Activated naive CD8-positive, alpha-beta T cell treated with anti-CD3 and anti-CD28 coated beads, Interleukin-2, amount 10 ng/mL, durations not matched to agents 7 days and 5 days (primary cell): ENCODE measurements around the gene PRKAR2B. TPM values are rescaled to one million over a fixed set of nuclear protein-coding genes. Genes with fewer than 3 reads are reported as not detected.
A peak's percentile ranks its signal among the peaks of the same experiment; 100 is the strongest.
"Not testable (repeated sequence)": the region's sequence is repeated elsewhere in the genome, so short reads cannot be mapped to it uniquely, and the experiment has no call there.

Experiments used
- ATAC-seq: fragments of 150-1000 bp; cut with Tn5 transposase; one replicate; pipeline ENCODE4 v1.10.0; 2021; ENCODE audit warnings: low read depth, moderate library complexity
- POLR2A ChIA-PET: fragments of 350-600 bp; sonication (Branson Sonifier 250); formaldehyde crosslinking; loops from one replicate; lab custom pipeline; 2021; ENCODE audit warnings: antibody characterized with exemption; lab: Charles Lee
- DNase-seq: peaks from one replicate; pipeline ENCODE4 v3.0.0; 2021
- H3K27ac Mint-ChIP-seq: one replicate; pipeline ENCODE4 v1.8.0; 2022; ENCODE audit warnings: mild to moderate bottlenecking, mixed read lengths
- H3K27me3 Mint-ChIP-seq: one replicate; pipeline ENCODE4 v1.8.0; 2022; ENCODE audit warnings: mild to moderate bottlenecking, moderate library complexity, mixed read lengths
- H3K36me3 Mint-ChIP-seq: one replicate; pipeline ENCODE4 v1.8.0; 2021; ENCODE audit warnings: mild to moderate bottlenecking, mixed read lengths
- H3K4me1 Mint-ChIP-seq: one replicate; pipeline ENCODE4 v1.8.0; 2021; ENCODE audit warnings: mixed read lengths
- H3K4me3 Mint-ChIP-seq: one replicate; pipeline ENCODE4 v1.8.0; 2022; ENCODE audit warnings: mild to moderate bottlenecking, moderate library complexity, mixed read lengths
- H3K9me3 Mint-ChIP-seq: one replicate; pipeline ENCODE4 v1.8.0; 2021; ENCODE audit warnings: mixed read lengths
- total RNA-seq, 2 experiments: library from RNA; stranded (reverse); gene quantifications; one replicate each; pipeline ENCODE4 v1.2.3, GENCODE V29; 2021

The PRKAR2B gene
- total RNA-seq, 2 experiments from 2014 or later: 1.4 to 1.6 TPM

DNA sequence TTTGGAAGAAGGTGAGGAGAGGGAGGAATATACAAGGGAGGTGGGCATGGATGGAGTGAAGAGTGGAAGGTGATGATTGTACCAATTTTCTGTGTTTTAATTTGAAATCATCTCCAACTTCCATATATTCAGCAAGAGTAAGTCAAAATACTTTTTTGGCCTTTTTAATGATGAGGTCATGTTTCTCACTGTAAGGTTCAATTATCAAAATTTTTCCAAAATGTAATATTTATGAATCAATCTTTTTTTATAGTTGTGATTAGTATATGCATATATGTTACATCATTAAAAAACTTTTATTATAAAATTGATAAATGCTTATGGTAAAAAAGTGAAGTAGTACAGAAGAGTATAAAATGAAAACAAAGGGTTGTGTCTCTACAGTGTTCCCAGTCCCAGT lies 40.7 kb downstream of the PRKAR2B start:
- ATAC-seq: no peak
- Mint-ChIP-seq H3K27me3 (peaks cover 5% of the 10 kb centered on the region), H3K4me3 (no peak overlapping the region), H3K9me3 (no peaks in the 10 kb centered on the region), H3K4me1 (peaks cover 2% of the 10 kb centered on the region), H3K36me3 (no peaks in the 10 kb centered on the region), H3K27ac (no peak overlapping the region)
- no peak for DNase-seq
- POLR2A ChIA-PET: no interaction called here

DNA sequence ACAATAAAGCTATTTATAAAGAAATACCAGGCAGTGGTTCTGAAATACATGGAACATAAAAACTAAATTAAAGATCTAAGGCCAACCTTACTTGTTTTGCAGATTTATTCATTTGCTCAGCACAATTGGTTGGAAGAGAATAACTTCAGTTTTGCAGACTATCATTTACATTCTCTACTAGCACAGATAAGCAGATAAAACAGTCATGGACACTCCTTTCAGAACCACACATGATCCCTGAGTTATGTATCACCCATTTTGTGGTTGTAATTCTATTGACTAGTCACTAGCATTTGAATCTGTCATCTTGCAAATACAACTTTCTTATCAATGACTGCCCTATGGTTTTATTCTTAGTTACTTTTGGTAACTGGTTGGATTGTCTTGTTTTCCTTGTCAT lies 45.1 kb downstream of the PRKAR2B start:
- DNase-seq (no peak), ATAC-seq (no peak)
- Mint-ChIP-seq H3K27me3 (peaks cover 5% of the 10 kb centered on the region), H3K4me1 (peaks cover 2% of the 10 kb centered on the region), H3K4me3 (no peak overlapping the region), H3K9me3 (no peaks in the 10 kb centered on the region), H3K27ac (no peak overlapping the region), H3K36me3 (no peaks in the 10 kb centered on the region)
- POLR2A ChIA-PET: no interaction called here

DNA sequence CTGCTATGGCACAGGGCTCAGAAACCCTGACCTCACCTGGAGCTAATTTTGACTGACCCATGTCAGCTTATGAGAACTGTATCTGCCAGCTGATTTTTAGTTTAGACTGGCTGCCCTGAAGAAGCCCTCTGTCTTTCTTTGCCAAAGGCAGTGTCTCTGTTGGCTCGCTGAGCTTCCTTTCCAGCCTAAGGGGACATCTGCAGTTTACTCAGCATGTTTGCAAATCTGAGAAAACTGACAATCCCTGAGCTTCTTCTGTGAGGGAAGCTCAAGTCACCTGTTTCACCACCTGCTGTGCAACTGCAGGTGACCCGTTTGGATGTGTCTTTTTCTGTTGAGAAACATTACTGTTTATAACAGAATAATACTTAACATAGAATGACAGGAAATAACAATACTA lies 46.0 kb downstream of the PRKAR2B start:
- H3K27ac Mint-ChIP-seq: no peak overlapping the region
- POLR2A ChIA-PET: no interaction called here
- H3K9me3 Mint-ChIP-seq: no peaks in the 10 kb centered on the region
- H3K4me3 Mint-ChIP-seq: no peak overlapping the region
- H3K36me3 Mint-ChIP-seq: no peaks in the 10 kb centered on the region
- DNase-seq: no peak
- ATAC-seq: no peak
- H3K4me1 Mint-ChIP-seq: peaks cover 2% of the 10 kb centered on the region
- H3K27me3 Mint-ChIP-seq: peaks cover 6% of the 10 kb centered on the region

DNA sequence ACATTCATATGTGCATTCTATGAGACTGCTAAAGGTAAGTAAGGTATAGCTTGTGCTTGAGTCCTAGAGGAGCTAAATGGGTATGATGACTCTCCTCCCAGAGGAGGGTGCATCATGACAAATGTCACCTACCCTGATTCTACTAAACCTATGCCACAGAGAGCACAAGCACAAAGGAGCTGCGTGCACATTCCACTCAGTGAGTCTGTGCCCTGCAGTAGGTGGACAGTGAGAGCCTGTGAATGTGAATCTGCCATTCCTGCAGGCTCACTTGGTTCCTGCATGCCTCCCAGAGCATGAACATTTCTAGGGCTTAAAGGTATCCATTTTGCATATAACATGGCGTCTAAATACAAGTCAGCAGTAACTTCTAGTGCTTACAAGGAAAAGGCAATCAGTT lies 46.8 kb downstream of the PRKAR2B start:
- peaks cover 10% of the 10 kb centered on the region for H3K27me3 Mint-ChIP-seq
- no peak overlapping the region for H3K4me3 Mint-ChIP-seq
- peaks cover 2% of the 10 kb centered on the region for H3K4me1 Mint-ChIP-seq
- ATAC-seq (no peak), DNase-seq (no peak)
- no peaks in the 10 kb centered on the region for H3K9me3 Mint-ChIP-seq
- POLR2A ChIA-PET: no interaction called here
- no peaks in the 10 kb centered on the region for H3K36me3 Mint-ChIP-seq
- H3K27ac Mint-ChIP-seq: no peak overlapping the region

DNA sequence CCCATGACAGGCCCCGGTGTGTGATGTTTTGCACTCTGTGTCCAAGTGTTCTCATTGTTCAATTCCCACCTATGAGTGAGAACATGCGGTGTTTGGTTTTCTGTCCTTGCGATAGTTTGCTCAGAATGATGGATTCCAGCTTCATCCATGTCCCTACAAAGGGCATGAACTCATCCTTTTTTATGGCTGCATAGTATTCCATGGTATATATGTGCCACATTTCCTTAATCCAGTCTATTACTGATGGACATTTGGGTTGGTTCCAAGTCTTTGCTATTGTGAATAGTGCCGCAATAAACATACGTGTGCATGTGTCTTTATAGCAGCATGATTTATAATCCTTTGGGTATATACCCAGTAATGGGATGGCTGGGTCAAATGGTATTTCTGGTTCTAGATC lies 49.2 kb downstream of the PRKAR2B start:
- H3K27me3 Mint-ChIP-seq: peaks cover 14% of the 10 kb centered on the region
- H3K27ac Mint-ChIP-seq, H3K9me3 Mint-ChIP-seq, H3K4me3 Mint-ChIP-seq, H3K36me3 Mint-ChIP-seq, H3K4me1 Mint-ChIP-seq, ATAC-seq, DNase-seq, POLR2A ChIA-PET: not testable (repeated sequence)

DNA sequence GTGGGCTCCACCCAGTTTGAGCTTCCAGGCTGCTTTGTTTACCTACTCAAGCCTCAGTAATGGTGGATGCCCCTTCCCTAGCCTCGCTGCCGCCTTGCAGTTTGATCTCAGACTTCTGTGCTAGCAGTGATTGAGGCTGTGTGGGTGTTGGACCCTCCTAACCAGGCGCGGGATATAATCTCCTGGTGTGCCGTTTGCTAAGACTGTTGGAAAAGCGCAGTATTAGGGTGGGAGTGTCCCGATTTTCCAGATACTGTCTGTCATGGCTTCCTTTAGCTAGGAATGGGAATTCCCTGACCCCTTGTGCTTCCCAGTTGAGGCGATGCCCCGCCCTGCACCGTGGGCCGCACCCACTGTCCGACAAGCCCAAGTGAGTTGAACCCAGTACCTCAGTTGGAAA lies 54.6 kb downstream of the PRKAR2B start:
- H3K4me1 Mint-ChIP-seq, DNase-seq, H3K4me3 Mint-ChIP-seq, H3K9me3 Mint-ChIP-seq, POLR2A ChIA-PET, H3K36me3 Mint-ChIP-seq, ATAC-seq, H3K27ac Mint-ChIP-seq: not testable (repeated sequence)
- H3K27me3 Mint-ChIP-seq: peaks cover 16% of the 10 kb centered on the region

DNA sequence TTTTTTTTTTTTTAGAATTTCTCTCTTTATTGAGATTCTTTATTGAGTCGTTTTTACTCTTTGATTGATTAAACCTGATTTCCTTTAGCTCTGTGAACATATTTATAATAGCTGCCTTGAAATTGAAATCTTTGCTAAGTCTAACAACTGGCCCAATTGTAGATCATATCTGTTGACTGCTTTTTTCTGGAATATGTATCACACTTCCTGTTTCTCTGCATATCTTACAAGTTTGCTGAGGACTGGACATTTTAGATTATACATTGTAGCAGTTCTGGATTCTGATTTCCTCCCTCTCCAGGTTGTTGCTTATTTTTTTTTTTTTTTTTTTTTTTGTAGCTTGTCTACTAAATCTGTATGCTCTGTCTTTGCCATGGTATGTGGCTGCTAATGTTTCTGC lies 56.3 kb downstream of the PRKAR2B start:
- DNase-seq (no peak), ATAC-seq (no peak)
- POLR2A ChIA-PET: no interaction called here
- Mint-ChIP-seq H3K27me3 (peaks cover 14% of the 10 kb centered on the region), H3K27ac (no peak overlapping the region), H3K9me3 (peaks cover 7% of the 10 kb centered on the region), H3K4me1 (peaks cover 3% of the 10 kb centered on the region), H3K36me3 (no peaks in the 10 kb centered on the region), H3K4me3 (no peak overlapping the region)

DNA sequence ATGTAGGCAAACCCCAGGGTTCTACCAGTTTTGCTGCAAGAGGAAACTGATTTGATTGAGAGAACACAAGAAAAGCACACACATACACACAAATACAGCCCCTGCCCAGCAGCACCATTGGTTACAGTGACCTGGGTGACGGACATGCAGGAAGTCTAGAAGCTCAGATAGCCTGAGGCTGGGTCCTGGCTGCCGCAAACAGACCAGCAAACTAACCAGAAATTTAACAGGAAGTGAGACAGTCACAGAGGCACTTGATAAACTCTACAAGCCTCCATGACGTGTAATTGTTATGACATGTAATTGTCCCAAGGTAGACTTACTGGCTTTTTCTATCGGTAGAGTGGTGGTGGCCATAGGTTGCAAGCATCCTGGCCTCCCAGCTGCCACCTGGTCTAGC lies 58.9 kb downstream of the PRKAR2B start:
- DNase-seq: peak; percentile 37
- peak overlapping the region; percentile 53 for H3K4me3 Mint-ChIP-seq

DNA sequence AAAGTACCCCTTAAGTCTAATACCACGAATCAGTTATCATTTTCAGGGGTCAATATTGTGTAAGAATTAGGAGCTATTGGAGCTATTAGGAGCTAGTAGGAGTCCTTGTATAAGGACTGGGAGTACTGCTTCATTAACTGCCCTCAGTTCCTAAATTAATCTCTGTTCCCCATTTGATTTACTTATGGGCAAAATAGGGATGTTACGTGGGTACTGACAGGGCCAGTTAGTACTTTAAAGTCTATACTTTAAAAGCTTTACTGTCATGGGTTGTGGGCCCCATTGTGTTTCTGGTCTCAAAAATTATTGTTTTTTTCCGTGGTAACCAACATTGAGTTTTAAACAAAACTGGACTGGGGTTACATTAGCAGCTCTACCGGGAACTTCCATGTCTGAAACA lies 60.3 kb downstream of the PRKAR2B start:
- H3K9me3 Mint-ChIP-seq: peaks cover 5% of the 10 kb centered on the region
- DNase-seq (no peak), ATAC-seq (no peak)
- H3K36me3 Mint-ChIP-seq: no peaks in the 10 kb centered on the region
- H3K4me1 Mint-ChIP-seq: peaks cover 3% of the 10 kb centered on the region
- H3K27me3 Mint-ChIP-seq: peaks cover 5% of the 10 kb centered on the region
- H3K27ac Mint-ChIP-seq: no peak overlapping the region
- POLR2A ChIA-PET: no interaction called here
- no peak overlapping the region for H3K4me3 Mint-ChIP-seq

More for the DNA sequence above, 58.9 kb downstream of the PRKAR2B start:
- Mint-ChIP-seq H3K4me1 (peaks cover 3% of the 10 kb centered on the region), H3K36me3 (no peaks in the 10 kb centered on the region), H3K27ac (peak overlapping the region; percentile 86), H3K27me3 (peaks cover 5% of the 10 kb centered on the region), H3K9me3 (peaks cover 5% of the 10 kb centered on the region)
- ATAC-seq: peak; percentile 96
- POLR2A ChIA-PET: interaction anchor here (1.1 kb wide), 1 partner anchor 23 kb away, joined by 3 read pairs; no protein-coding TSS in a partner anchor

DNA sequence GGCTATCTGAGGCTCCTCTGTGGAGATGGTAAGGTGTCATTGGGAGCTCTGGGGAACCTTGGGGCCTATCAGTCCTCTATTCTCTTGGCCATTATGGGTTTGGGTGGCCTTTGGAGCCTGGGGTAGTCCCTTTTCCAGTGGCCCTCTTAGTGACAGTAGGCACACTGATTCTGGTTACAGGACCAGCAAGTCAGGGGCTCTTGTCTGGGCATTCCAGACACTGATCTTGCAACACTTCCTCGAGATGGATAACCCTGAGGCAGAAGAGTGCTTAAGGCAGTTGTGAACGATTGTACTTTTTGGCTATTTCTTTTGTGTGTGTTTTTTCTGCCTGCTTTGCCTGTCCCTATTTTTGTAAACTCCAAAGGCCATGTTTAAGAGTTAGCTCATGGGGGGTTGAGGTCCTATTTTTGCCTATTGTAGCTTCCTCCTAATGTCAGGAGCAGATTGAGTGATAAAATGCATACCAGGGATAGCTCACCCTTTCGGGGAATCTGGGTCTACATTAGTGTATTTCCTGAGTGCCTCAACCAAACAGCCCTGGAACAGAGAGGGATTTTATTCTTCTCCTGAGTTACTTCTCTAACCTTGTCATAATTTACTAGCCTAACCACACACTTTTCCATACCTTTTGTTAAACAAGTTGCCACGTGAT lies 61.2 kb downstream of the PRKAR2B start:
- Mint-ChIP-seq H3K4me3 (no peak overlapping the region), H3K27ac (no peak overlapping the region), H3K36me3 (no peaks in the 10 kb centered on the region), H3K9me3 (peaks cover 2% of the 10 kb centered on the region), H3K4me1 (peaks cover 3% of the 10 kb centered on the region), H3K27me3 (peaks cover under 1% of the 10 kb centered on the region)
- POLR2A ChIA-PET: no interaction called here
- DNase-seq: no peak
- ATAC-seq: no peak

DNA sequence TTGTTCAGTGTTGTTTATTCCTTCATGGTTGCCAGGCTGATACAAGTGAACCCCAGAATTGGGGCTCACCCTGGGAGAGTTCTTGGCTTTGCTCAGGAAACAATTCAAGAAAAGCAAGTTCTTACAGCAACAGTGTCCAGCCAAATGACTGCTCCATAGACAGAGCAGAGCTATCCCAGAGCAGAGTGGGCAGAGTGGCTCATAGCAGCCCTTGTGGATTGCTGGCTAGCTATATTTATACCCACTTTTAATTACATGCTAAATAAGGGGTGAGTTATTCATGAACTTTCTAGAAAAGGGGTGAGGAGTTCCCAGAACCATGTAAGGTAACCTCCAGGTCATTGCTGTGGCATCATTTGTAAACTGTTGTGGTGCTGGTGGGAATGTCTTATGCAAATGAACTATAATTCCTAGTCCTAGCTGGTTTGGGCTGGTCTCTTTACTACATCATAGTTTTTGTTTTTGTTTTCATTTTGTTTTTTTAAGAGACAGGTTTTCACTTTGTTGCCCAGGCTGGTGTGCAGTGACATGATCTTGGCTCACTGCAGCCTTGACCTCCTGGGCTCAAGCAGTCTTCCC lies 64.4 kb downstream of the PRKAR2B start:
- Mint-ChIP-seq H3K36me3 (no peaks in the 10 kb centered on the region), H3K27me3 (peaks cover 6% of the 10 kb centered on the region), H3K4me3 (no peak overlapping the region), H3K4me1 (no peaks in the 10 kb centered on the region), H3K9me3 (no peaks in the 10 kb centered on the region), H3K27ac (no peak overlapping the region)
- POLR2A ChIA-PET: no interaction called here
- ATAC-seq: no peak
- no peak for DNase-seq

DNA sequence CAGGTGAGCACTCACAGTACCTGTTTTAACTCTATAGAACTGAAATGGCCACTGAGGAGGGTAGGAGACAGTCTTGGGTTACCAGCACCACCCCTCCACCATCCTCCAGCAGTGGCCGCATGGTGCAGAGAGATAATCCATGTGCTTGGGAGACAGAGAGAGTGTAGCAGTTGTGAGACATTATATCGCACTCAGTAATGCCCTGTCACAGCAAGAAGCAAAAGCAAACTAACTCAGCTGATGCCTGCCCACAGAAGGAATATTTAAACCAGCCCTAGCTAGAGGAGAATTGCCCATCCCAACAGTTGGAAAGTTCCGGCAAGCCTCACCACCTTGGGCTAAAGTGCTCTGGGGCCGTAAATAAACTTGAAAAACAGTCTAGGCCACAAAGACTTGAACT lies 65.5 kb downstream of the PRKAR2B start:
- H3K4me1 Mint-ChIP-seq: no peaks in the 10 kb centered on the region
- no peak for ATAC-seq
- POLR2A ChIA-PET: interaction anchor here (0.5 kb wide), 1 partner anchor 1184 kb away, joined by 6 read pairs; no protein-coding TSS in a partner anchor
- no peak overlapping the region for H3K4me3 Mint-ChIP-seq
- H3K9me3 Mint-ChIP-seq: no peaks in the 10 kb centered on the region
- H3K27ac Mint-ChIP-seq: no peak overlapping the region
- H3K27me3 Mint-ChIP-seq: peaks cover 10% of the 10 kb centered on the region
- H3K36me3 Mint-ChIP-seq: no peaks in the 10 kb centered on the region
- no peak for DNase-seq

DNA sequence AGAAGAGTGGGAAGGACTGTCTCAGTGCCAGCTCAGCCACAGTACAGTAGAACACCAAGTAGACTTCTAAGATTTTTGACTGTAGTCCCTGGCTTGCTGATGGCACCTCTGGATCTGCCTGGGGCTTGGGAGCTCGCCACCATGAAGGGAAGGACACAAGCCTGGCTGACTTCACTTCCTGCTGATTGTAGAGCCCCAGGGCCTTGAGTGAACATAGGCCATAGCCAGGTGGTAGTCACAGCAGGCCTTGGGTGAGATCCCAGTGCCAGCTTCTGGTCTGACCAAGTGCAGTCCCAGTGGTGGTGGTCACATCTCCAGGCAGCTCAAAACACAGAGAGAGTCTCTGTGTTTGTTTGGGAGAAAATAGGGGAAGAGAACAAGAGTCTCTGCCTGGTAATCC lies 66.7 kb downstream of the PRKAR2B start:
- DNase-seq: no peak
- no peaks in the 10 kb centered on the region for H3K36me3 Mint-ChIP-seq
- H3K27me3 Mint-ChIP-seq: peaks cover 12% of the 10 kb centered on the region
- no peaks in the 10 kb centered on the region for H3K9me3 Mint-ChIP-seq
- H3K27ac Mint-ChIP-seq: no peak overlapping the region
- ATAC-seq: no peak
- POLR2A ChIA-PET: no interaction called here
- no peak overlapping the region for H3K4me3 Mint-ChIP-seq
- no peaks in the 10 kb centered on the region for H3K4me1 Mint-ChIP-seq

DNA sequence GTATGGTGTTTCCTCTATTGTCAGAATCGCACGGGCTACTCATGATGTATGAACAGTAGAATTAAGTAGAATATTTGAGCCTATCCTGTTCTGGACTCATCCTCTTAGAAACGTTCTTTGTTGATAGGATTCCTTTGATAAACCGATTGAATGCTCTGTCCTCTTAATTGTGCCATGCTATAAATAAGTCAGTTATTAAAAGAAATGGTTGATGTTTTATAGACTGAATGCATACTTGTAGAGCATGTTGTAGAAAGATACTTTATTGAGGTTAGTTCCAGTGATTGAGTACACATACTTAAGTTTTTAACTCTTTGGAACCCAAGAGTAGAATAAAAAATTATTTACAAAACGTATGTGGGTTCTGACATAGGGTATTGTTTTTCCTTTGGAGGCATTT lies 69.4 kb downstream of the PRKAR2B start:
- no peak overlapping the region for H3K4me3 Mint-ChIP-seq
- POLR2A ChIA-PET: no interaction called here
- ATAC-seq: no peak

More for the DNA sequence above, 69.4 kb downstream of the PRKAR2B start:
- Mint-ChIP-seq H3K27ac (no peak overlapping the region), H3K4me1 (peaks cover 3% of the 10 kb centered on the region), H3K27me3 (peaks cover 12% of the 10 kb centered on the region), H3K9me3 (no peaks in the 10 kb centered on the region), H3K36me3 (no peaks in the 10 kb centered on the region)
- no peak for DNase-seq
